Measurements from ENCODE around the gene PHLPP1. TPM values are rescaled to one million over a fixed set of nuclear protein-coding genes. Genes with fewer than 3 reads are reported as not detected.
"Not testable (repeated sequence)": the region's sequence is repeated elsewhere in the genome, so short reads cannot be mapped to it uniquely, and the experiment has no call there.

The PHLPP1 gene
- total RNA-seq, 2 donors from 2014 or later, result 12.1 to 13.7 TPM

GRCh38 chr18:62894681-62895390 is 179.5 kb downstream of the PHLPP1 start:
- Mint-ChIP-seq H3K36me3 (ENCODE audit: low read depth) (peaks cover 22% of the 10 kb centered on the region), H3K27me3 (no peaks in the 10 kb centered on the region), H3K9me3 (no peaks in the 10 kb centered on the region), H3K27ac (no peak overlapping the region), H3K4me3 (no peak overlapping the region), H3K4me1 (peaks cover 5% of the 10 kb centered on the region)
- ATAC-seq (replicated peaks), result no peak

- Mint-ChIP-seq H3K27me3 (no peaks in the 10 kb centered on the region), H3K4me1 (peaks cover 5% of the 10 kb centered on the region), H3K4me3 (no peak overlapping the region), H3K27ac (no peak overlapping the region), H3K9me3 (no peaks in the 10 kb centered on the region), H3K36me3 (ENCODE audit: low read depth) (peaks cover 22% of the 10 kb centered on the region)
- no peak for ATAC-seq (replicated peaks)
These were observed 181.8 kb downstream of the PHLPP1 start for GRCh38 chr18:62897153-62897552.

- peaks cover 5% of the 10 kb centered on the region for H3K4me1 Mint-ChIP-seq
- no peaks in the 10 kb centered on the region for H3K27me3 Mint-ChIP-seq
- no peak overlapping the region for H3K27ac Mint-ChIP-seq
- peaks cover 32% of the 10 kb centered on the region for H3K36me3 Mint-ChIP-seq (ENCODE audit: low read depth)
- peak; percentile 99 for ATAC-seq (replicated peaks)
- H3K9me3 Mint-ChIP-seq, result no peaks in the 10 kb centered on the region
- no peak overlapping the region for H3K4me3 Mint-ChIP-seq
These were observed 183.0 kb downstream of the PHLPP1 start for GRCh38 chr18:62898359-62898758.

GRCh38 chr18:62899534-62899933 is 184.2 kb downstream of the PHLPP1 start:
- peaks cover 41% of the 10 kb centered on the region for H3K36me3 Mint-ChIP-seq (ENCODE audit: low read depth)
- H3K4me1 Mint-ChIP-seq, result peaks cover 5% of the 10 kb centered on the region
- ATAC-seq (replicated peaks), result no peak
- no peaks in the 10 kb centered on the region for H3K27me3 Mint-ChIP-seq
- no peak overlapping the region for H3K4me3 Mint-ChIP-seq
- H3K27ac Mint-ChIP-seq, result no peak overlapping the region
- H3K9me3 Mint-ChIP-seq, result no peaks in the 10 kb centered on the region

GRCh38 chr18:62900132-62900883 is 185.0 kb downstream of the PHLPP1 start:
- Mint-ChIP-seq H3K4me1 (peaks cover 5% of the 10 kb centered on the region), H3K4me3 (no peak overlapping the region), H3K9me3 (no peaks in the 10 kb centered on the region), H3K27me3 (no peaks in the 10 kb centered on the region), H3K27ac (no peak overlapping the region), H3K36me3 (ENCODE audit: low read depth) (peaks cover 47% of the 10 kb centered on the region)
- ATAC-seq (replicated peaks), result no peak

GRCh38 chr18:62902776-62903175 is 187.4 kb downstream of the PHLPP1 start:
- Mint-ChIP-seq H3K36me3 (ENCODE audit: low read depth) (peaks cover 43% of the 10 kb centered on the region), H3K27me3 (no peaks in the 10 kb centered on the region), H3K4me1 (peaks cover 5% of the 10 kb centered on the region), H3K9me3 (no peaks in the 10 kb centered on the region), H3K27ac (no peak overlapping the region), H3K4me3 (no peak overlapping the region)
- ATAC-seq (replicated peaks), result no peak

GRCh38 chr18:62904396-62905285 is 189.3 kb downstream of the PHLPP1 start:
- no peaks in the 10 kb centered on the region for H3K9me3 Mint-ChIP-seq

GRCh38 chr18:62912885-62913284 is 197.5 kb downstream of the PHLPP1 start:
- peak; percentile 51 for ATAC-seq (replicated peaks)
- no peak overlapping the region for H3K27ac Mint-ChIP-seq
- H3K4me3 Mint-ChIP-seq, result no peak overlapping the region
- H3K4me1 Mint-ChIP-seq, result no peaks in the 10 kb centered on the region
- no peaks in the 10 kb centered on the region for H3K9me3 Mint-ChIP-seq
- no peaks in the 10 kb centered on the region for H3K36me3 Mint-ChIP-seq (ENCODE audit: low read depth)
- no peaks in the 10 kb centered on the region for H3K27me3 Mint-ChIP-seq

More at GRCh38 chr18:62904396-62905285, 189.3 kb downstream of the PHLPP1 start:
- no peak for ATAC-seq (replicated peaks)
- no peaks in the 10 kb centered on the region for H3K4me1 Mint-ChIP-seq
- no peak overlapping the region for H3K27ac Mint-ChIP-seq
- no peak overlapping the region for H3K4me3 Mint-ChIP-seq
- peaks cover 32% of the 10 kb centered on the region for H3K36me3 Mint-ChIP-seq (ENCODE audit: low read depth)
- no peaks in the 10 kb centered on the region for H3K27me3 Mint-ChIP-seq

- H3K4me1 Mint-ChIP-seq; H3K9me3 Mint-ChIP-seq; H3K27ac Mint-ChIP-seq; H3K36me3 Mint-ChIP-seq (ENCODE audit: low read depth); H3K4me3 Mint-ChIP-seq; ATAC-seq (replicated peaks); H3K27me3 Mint-ChIP-seq: not testable (repeated sequence)
These were observed 198.5 kb downstream of the PHLPP1 start for GRCh38 chr18:62913824-62914223.

GRCh38 chr18:62914871-62915392 is 199.6 kb downstream of the PHLPP1 start:
- Mint-ChIP-seq H3K4me3 (no peak overlapping the region), H3K27ac (no peak overlapping the region), H3K27me3 (no peaks in the 10 kb centered on the region), H3K9me3 (no peaks in the 10 kb centered on the region), H3K4me1 (no peaks in the 10 kb centered on the region), H3K36me3 (ENCODE audit: low read depth) (peaks cover 3% of the 10 kb centered on the region)
- no peak for ATAC-seq (replicated peaks)

GRCh38 chr18:62918361-62918760 is 203.0 kb downstream of the PHLPP1 start:
- H3K9me3 Mint-ChIP-seq, result no peaks in the 10 kb centered on the region
- no peaks in the 10 kb centered on the region for H3K27me3 Mint-ChIP-seq

GRCh38 chr18:62919109-62919838 is 203.9 kb downstream of the PHLPP1 start:
- H3K4me1 Mint-ChIP-seq, result no peaks in the 10 kb centered on the region
- no peak overlapping the region for H3K27ac Mint-ChIP-seq
- no peak overlapping the region for H3K4me3 Mint-ChIP-seq
- ATAC-seq (replicated peaks), result no peak
- H3K36me3 Mint-ChIP-seq (ENCODE audit: low read depth), result peaks cover 20% of the 10 kb centered on the region
- H3K9me3 Mint-ChIP-seq, result no peaks in the 10 kb centered on the region
- no peaks in the 10 kb centered on the region for H3K27me3 Mint-ChIP-seq

More at GRCh38 chr18:62918361-62918760, 203.0 kb downstream of the PHLPP1 start:
- Mint-ChIP-seq H3K36me3 (ENCODE audit: low read depth) (peaks cover 20% of the 10 kb centered on the region), H3K4me3 (no peak overlapping the region), H3K27ac (no peak overlapping the region), H3K4me1 (no peaks in the 10 kb centered on the region)
- ATAC-seq (replicated peaks), result no peak

- ATAC-seq (replicated peaks), result no peak
- Mint-ChIP-seq H3K4me1 (no peaks in the 10 kb centered on the region), H3K4me3 (no peak overlapping the region), H3K27ac (no peak overlapping the region), H3K9me3 (no peaks in the 10 kb centered on the region), H3K27me3 (no peaks in the 10 kb centered on the region), H3K36me3 (ENCODE audit: low read depth) (peaks cover 15% of the 10 kb centered on the region)
These were observed 209.8 kb downstream of the PHLPP1 start for GRCh38 chr18:62925031-62925688.

Data from activated T-helper 17 cell treated with anti-CD3 and anti-CD28 coated beads, Interleukin-2, amount 50 U/mL, for 72 hours (primary cell).